ENCODE measurements around the gene LRPPRC.
A peak's percentile ranks its signal among the peaks of the same experiment; 100 is the strongest.

The LRPPRC gene

DNA sequence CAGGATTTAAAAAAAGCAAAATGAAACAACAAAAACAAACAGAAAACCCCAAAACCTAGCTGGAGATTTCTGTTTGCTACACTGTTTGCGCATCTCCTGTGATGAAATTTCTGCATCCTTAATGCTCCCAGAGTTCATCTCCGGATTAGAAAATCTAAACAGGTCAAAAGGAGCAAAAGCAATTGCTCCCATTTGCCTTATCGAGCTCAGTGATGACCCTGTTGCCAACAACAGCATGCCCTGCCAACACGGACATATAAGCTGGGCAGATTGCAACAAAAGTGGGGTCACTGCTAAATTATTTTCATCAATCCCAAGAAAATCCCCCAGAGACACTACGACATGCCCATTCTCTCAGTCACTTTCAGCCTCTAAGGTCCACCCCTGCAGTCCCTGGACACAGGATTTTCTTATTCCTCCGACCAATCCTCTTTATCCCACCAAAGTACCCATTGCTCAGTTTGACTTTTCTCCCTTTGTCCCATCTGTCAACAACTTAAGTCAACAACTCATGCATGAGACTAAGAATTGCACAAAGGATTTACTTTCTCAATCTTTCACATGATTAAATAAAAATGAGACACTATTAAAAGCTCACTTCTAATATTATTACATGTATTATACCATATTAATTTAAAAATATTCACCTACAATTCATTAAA, 89.2 kb downstream of the LRPPRC start:
- DNase-seq: no peak

DNA sequence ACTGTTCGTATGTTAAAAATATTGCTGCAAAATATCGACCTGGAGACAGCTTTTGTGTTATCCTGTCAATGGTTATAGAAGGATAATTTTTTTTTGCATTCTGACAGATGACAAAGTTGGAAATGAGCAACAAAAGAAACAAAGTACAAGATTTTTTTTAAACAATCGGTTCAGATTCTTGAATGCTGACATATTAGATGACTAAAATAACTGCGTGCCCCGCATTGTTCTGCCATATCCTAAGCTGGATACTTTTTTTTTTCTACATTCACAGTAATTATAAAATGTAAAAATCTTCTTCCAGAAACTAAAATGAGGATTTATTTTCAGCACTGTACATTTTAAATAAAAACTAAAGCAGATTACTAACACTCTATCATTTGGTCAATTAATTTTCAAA, 89.9 kb downstream of the LRPPRC start:
- DNase-seq: no peak

DNA sequence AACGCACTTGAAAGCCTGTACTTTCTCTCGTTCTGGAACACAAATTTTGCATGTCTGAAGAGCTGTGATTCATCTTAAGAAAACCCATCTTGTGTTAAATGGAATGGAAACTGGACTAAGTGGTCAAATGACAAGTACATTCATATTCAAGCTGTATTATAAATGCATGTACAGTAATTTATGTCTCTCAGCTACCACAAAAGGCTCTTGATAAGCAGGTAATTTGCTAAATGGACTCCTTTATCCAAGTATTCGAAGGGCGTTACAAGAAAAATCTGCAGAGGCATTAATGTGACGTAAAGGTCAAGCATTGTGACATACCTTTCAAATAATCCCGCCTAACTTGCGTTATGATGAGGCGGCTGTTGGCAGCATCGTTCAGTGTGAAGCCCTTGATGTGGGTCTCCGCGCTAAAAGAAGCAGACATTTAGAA, 90.4 kb downstream of the LRPPRC start:
- DNase-seq: no peak

DNA sequence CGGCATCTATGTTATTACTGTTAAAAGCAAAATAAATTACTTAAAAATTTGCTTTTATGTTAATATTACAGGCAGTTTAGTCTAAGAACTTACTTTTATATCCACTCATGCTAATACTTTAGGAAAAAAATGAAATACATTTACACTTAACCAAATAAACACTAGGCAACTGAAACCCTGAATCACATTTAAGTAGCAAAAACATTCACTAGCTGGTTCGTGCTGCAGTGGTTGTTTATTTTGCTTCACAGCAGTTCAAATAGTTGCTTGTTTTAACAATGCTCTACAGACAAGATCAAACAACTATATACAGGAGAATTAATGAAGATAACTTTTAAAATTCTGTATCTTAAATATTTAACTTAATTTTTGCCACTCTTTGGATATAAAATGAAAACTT, 96.2 kb downstream of the LRPPRC start:
- no peak for DNase-seq

DNA sequence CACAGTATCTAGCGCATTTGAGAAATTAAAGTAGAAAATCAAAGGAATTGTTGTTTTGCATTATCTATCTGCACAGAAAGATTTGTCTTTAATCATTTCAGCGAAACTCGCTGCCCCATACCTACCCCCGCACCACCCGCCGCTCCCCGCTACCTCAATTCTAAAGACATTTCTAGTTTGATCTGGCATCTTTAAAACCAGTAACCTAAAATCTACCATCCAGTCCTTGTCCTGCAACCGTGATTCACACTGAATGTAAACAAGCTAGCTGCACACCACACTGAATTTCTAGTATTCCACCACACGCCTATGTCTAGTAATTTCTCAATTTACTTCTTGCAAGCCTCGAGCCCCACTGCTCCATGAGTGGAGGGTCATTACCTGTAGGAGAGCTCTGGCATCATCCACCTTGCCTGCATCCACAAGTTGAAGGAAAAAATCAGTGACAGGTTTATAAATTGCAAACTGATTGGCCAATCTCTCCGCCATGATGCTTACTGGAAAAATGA, 96.9 kb downstream of the LRPPRC start:
- DNase-seq: no peak

DNA sequence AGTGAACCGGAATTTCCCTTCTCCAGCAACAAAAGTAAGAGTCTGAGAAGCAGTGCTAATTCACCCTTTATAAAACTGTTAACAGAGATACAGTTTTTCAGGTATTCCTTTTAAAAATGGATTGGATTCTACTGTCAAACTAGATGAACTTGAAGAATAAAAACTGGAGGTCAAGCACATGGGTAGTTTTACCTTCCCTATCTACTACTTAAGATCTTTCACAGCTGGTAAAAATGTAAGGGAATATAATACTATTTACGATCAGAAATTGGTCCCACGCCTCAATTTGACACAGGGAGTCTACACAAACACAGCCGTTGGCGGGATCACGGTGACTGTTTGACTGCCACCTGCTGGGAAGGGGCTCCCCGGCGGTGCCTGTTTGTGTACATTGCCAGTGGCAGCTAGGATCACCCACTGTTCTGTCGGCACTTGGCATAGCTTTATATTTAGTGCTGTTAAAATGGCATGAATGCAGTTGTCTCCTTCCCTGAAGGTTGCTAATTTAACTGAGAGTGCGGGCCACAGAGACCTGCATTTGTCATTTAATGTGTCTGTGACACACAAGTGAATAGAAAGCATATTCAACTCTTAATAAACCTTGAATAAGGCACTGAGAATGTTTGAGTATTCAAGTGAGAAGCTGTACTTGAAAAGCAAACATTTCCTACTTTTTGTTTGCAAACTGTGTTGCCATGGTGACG, 97.5 kb downstream of the LRPPRC start:
- peak in 2 of 14 donors; percentile 4 to 17 for DNase-seq

DNA sequence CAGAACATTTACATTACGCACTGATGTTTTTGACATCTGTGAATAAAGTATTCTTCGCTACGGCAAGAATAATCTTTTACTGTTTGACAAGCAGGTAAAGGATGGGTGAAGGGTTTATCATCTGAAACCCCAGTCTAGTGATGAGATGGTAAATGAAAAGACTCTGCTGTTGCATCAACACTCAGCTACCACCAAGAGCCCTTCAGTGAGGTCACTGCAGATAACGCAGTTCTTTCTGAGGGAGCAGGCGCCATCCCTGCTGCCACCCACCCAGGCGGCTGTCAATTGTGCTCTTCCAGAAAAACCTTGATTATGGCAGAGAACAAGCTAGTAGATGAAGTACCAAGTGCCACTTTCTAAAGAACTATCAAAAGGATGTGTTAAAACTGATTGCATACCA, 98.3 kb downstream of the LRPPRC start:
- no peak for DNase-seq

DNA sequence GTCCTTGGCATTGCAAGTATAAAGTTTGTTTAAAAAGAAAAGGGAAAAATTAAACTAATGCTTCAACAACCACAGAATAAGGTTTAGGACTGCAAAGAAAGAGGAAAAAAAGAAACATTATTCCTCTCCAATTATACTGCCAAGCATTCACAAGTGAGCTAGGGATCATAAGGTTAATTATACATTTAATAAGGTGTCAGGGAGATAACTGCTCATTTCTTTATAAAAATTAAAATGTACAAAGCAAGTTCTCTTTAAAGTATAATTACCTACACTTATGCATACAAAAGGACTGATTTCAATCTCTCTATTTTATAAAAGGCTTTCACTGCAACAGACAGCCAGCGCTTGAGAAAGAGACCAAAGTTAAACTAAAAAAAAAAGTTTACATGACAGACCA, 98.9 kb downstream of the LRPPRC start:
- DNase-seq: no peak

DNA sequence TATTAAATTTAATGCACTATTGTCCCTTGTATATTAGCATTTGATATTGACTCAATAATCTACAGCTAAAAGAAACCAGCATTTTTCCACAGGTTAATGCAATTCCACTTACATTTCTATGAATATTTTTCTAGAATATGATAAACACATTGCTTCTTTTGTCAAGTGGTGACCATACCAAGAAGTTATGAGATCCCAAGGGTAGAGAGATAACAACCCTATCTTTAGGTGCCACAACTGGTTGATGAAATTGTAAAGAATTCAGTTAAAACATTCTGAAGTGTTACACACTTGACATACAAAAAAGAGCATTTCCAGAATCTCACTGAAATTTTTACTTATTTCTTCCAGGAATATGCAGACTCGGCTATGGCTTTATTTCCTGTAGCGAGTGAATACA, 101.0 kb downstream of the LRPPRC start:
- DNase-seq: no peak

DNA sequence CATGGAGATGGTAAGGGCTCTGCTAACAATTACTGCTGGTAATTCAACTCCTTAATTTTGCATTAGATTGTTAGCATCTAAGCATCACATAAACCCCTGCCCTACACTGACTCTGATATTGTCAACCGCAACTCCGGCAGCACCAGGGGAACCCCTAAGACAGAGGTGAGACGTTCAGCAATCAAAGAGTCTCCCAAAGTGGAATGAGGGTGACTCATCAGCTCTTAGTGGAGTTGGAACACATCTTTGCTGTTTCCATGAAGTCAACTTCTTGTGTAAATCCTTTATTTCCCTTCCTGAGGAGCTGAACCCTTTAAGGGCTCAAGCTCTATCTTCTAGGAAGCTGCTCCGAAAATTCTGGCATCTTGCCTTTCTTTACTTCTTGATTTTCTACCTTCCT, 104.9 kb downstream of the LRPPRC start:
- DNase-seq: no peak

DNA sequence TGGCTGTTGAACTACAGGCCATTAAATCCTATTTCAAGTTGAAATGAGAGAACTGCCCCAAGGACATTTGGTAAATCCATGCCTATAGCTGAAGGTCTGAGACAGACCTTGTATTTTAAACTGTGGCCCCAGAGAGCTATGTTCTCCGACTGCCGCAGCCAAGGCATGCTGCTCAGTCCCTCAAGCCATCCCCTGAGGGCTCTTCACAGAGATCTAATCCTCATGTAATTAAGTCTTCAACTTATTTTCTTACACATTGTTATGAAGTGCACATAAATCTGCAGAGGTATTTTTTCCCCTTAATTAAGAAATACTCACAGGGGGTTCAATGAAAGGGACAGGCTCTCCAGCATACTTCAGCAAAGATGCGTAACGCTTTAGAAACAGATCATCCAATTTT, 106.4 kb downstream of the LRPPRC start:
- DNase-seq: no peak

DNA sequence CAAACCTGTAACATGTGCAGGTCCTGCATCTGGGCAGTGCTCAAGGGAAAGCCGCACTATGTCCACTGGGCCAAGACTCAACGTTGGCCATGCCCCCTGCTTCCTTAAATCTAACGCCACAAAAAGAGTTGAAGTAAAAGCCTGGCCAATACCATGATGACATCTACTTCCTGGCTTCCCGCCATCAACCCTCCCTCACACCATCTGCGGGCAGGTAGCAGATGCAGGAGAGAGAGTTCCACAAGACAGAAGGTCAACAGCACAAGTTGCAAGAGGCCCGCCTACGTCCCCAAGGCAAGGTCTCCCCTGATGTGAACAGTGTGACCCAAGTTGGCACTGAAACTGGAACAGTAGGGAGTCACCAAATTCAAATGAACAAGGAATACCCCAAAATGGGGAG, 108.6 kb downstream of the LRPPRC start:
- DNase-seq: no peak

DNA sequence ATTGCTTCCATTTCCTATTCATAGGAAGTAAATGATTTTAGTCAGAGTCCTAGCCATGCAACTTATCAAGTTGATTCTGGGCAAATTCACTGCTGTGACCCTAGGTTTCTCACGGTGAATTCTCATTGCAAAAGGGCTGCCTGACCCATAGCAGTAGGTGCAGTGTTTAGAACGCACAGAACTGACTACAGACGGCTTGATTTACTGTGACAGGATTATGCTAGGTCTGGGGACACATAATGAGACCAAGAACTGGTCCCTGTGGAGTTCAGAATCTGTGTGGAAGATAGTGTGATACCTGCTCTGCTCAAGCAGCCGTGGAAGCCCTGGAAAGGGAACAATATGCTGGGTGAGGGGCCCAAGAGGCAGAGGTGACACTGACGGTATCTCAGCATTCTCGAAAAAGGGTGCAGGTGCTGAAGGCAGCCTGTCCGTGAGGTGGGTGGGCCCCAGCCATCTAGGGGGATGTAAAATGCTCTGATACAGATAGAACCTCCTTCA, 110.6 kb downstream of the LRPPRC start:
- DNase-seq: no peak

DNA sequence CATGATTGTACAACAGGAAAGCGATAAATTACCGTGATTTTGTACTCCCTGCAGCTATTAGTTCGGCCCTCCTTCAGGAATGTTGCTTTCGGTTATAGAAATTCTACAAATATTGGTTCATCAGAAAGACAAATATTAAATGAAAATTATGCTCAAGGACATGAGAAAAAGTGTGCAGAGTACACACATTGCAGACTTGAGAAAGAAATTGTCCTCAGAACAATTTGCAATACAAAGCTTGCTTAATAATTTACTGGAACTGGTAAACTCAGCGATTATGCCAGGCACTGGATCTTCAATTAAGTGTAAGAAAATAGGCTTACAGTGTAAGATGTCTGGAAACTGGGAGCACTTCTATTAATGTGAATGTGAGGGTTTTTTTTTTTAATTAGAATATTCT, 111.1 kb downstream of the LRPPRC start:
- DNase-seq: no peak

DNA sequence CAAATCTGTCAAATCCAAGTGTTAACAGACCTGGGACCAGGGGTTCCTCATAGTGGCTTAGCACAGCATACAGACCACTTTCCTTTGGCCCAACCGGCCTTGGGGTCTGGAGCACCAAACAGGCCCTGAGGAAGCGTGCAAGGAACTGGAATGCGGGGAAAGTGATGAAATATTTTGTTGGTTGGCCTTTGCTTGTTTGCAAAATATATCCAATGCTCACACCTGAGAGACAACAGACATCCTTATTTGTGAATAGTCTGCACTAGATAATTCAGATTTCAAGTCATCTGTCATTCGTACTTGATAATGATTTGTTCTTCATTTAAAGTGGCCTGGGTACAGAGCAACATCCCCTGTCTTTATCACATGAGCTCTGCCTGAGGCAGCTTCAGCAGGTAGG, 113.5 kb downstream of the LRPPRC start:
- no peak for DNase-seq

DNA sequence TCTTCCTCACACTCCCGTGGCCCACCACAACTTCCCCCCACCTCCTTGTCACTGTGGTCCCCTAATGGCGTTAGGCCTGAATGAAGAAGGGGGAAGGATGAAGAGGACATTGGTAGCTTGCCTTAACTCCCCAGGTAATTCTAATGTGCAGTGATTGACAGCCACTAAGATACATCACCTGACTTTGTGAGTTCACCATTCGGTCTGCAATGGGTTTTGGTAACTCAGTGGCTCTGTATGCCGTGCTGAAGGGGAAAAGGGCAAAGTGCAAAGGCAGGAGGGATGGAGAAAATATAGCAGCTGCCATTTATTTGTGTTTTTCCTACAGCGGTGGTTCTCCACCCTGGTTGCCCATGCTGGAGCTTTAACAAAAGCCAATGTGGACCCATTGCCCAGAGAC, 114.8 kb downstream of the LRPPRC start:
- no peak for DNase-seq

DNA sequence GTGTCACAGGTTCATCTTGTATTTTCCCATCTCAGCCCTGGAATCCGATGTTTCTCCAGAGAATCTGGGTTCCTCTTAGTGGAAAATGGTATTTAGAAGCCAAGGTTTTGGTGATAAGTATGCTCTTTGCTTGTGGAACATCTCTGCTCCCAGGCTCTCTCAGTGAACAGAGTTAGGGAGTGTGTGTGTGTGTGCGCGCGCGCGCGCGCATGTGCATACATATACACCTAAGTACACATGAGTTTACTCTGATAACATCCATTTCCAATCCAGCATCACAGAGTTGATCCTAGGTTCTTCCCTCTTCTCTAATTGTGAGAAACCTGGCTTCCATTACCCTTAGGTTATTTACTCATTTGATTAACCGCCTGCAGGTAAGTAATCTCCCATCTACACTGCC, 115.3 kb downstream of the LRPPRC start:
- DNase-seq: no peak

DNA sequence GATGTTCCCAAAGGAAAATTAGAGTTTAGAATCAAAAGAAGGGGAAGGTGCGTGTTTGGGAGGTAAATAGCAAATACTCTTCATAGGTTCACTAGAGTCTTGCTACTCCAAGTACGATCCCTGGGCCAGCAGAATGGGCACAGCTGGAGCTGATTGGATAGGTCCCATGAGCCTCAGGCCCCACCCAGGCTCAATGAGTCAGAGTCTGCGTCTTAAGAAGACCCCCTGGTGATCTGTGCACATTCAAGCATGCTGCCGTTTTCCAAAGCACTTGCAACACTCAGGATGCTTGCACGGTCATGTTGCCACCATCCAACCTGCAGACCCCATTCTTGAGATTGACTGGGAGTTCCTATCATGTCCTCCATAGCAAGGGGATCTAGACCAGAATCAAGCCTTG, 116.5 kb downstream of the LRPPRC start:
- DNase-seq: no peak

DNA sequence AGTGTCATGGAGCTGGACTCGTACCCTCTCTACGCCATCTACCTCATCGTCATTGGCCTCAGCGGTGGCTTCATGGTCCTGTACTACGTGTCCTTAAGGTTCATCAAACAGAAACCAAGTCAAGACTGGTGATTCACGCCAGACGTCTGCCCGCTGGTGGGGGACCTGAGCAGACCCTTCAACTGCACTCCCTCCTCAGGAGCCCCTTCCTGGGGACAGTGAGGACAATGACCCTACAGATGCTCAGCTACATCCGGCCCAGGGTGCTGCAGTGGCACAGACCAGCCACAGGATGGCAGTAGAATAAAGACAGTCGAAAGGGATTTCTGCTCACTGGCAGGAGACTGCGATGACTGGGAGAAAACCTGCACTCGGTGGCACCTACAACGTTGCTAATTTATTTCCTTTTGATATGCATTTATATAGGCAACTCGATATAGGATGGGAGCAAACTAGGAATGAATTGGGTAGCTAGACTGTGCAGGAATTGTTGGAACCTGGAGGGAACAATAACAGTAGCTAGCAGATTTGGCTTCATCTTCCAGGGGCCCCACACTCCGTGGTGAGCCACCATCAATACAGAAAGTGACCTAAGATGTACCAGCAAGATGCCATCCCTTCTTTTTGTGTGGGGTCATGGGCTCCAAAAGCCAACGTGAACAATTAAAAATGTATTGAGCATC, 117.9 kb downstream of the LRPPRC start:
- peak in 9 of 14 donors; percentile 14 to 42 (median 29) for DNase-seq

DNA sequence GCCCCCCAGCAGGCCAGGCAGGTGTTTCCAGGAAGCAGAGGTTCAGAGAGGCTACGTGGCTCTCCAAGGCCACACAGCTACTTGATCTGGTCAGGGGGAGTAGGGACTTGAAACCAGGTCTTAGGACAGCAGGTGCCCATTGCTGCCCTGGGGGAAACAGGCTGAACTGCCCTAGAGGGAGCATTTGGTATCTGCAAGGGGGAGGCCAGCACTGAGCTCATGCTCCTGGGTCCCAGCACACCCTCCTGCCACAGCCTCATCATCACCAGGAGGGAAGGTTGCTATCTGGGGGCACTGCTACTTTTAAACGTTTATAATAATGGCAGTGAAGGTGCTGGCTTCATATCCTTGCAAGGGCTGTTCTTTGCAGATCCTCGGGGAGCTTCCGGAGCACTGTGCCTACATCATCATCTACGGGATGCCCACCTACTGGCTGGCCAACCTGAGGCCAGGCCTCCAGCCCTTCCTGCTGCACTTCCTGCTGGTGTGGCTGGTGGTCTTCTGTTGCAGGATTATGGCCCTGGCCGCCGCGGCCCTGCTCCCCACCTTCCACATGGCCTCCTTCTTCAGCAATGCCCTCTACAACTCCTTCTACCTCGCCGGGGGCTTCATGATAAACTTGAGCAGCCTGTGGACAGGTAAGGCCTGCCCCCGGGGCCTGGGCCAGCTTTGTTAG, 120.9 kb downstream of the LRPPRC start:
- no peak for DNase-seq

DNA sequence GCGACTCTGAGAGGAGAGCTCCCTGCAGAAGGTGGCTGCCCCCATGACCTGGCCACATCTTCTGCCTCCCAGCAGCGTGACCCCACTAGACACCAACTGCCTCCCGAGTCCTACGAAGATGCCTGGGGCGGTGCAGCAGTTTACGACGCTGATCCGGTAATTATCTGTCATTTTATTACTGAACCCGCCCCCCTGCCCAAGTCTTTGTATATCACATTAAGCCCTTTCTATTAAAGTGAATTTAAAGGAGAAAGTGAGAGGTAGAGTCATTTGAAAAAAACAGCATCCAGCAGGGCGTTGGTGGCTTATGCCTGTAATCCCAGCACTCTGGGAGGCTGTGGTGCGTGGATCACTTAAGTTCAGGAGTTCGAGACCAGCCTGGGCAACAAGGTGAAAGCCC, 123.6 kb downstream of the LRPPRC start:
- DNase-seq: no peak

DNA sequence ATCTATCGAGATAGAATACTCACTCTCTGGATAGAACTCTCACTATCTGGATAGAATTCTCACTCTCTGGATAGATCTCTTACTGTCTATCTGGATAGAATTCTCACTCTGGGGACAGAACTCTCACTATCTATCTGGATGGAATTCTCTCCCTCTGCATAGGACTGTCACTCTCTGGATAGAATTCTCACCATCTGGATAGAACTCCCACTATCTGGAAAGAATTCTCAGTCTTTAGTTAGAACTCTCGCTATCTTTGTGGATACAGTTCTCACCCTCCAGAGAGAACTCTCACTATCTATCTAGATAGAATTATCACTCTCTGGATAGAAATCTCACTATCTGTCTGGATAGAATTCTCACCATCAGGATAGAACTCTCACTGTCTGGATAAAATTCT, 140.5 kb downstream of the LRPPRC start:
- DNase-seq: no peak

DNA sequence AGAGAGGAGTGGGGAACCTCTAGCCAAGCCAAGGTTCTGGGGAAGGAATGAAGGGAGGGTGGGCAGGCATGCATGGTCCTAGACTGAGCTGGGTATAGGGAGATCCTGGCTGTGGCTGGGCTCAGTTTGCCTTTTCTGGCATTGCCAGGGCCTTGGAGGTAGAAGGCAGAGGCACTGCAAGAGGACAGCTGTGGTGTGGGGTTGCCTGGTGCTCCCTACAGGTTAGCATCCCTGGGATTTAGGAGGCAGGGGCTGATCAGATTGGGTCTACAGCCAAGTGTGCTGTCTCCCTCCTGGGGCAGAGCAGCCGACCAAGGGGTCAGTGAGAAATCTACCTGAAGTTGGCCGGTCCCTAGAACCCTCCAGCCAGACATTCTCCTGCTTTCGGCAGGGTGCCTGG, 141.1 kb downstream of the LRPPRC start:
- DNase-seq: no peak
